SU-DHL-6 (cell line): ENCODE results near the gene CDKN3.
"Not testable (repeated sequence)": the region's sequence is repeated elsewhere in the genome, so short reads cannot be mapped to it uniquely, and the experiment has no call there.

Experiments used
- H2AFZ ChIP-seq: fragments of 200-600 bp; sonication (generic); 2 replicates; pipeline ENCODE4 v1.6.1; 2014; ENCODE audit warnings: low read depth, mild to moderate bottlenecking, moderate library complexity, mixed read lengths, antibody characterized with exemption, low read length; ENCODE audit not compliant: severe bottlenecking
- H3F3A ChIP-seq: fragments of 200-600 bp; shearing (Covaris generic); 2 replicates; pipeline ENCODE4 v1.6.0; 2016; ENCODE audit warnings: antibody characterized with exemption, mild to moderate bottlenecking; ENCODE audit not compliant: insufficient read depth
- H3K27ac ChIP-seq: fragments of 200-600 bp; sonication (generic); 2 replicates; pipeline ENCODE4 v1.5.1; 2016; ENCODE audit warnings: low read depth, mild to moderate bottlenecking, low read length, moderate library complexity, mixed read lengths
- H3K27me3 ChIP-seq: fragments of 200-600 bp; sonication (generic), shearing (Covaris generic); 2 replicates; pipeline ENCODE4 v1.6.0; 2014; ENCODE audit warnings: mild to moderate bottlenecking, low read length
- H3K36me3 ChIP-seq: fragments of 200-600 bp; sonication (generic); 2 replicates; pipeline ENCODE4 v1.6.1; 2014; ENCODE audit warnings: mild to moderate bottlenecking, low read length, mixed read lengths
- H3K4me2 ChIP-seq: fragments of 300-600, 200-600 bp; shearing (Covaris generic), sonication (generic); 2 replicates; pipeline ENCODE4 v1.6.0; 2014; ENCODE audit warnings: low read length, low read depth, mild to moderate bottlenecking; ENCODE audit not compliant: poor library complexity, severe bottlenecking
- H3K4me3 ChIP-seq: fragments of 200-600 bp; sonication (generic); 2 replicates; pipeline ENCODE4 v1.5.1; 2014; ENCODE audit warnings: antibody characterized with exemption, low read length, mild to moderate bottlenecking, mixed read lengths; ENCODE audit not compliant: insufficient read depth, poor library complexity, severe bottlenecking
- H3K79me2 ChIP-seq: fragments of 200-600 bp; sonication (generic); 2 replicates; pipeline ENCODE4 v1.6.1; 2014; ENCODE audit warnings: mild to moderate bottlenecking, low read length, moderate library complexity; ENCODE audit not compliant: insufficient read depth
- H3K9ac ChIP-seq: fragments of 200-600 bp; sonication (generic); 2 replicates; pipeline ENCODE4 v1.7.0; 2014; ENCODE audit warnings: mild to moderate bottlenecking, low read length
- H3K9me2 ChIP-seq: fragments of 200-600 bp; sonication (generic); replicated peaks from 2 replicates; pipeline ENCODE4 v1.6.1; 2014; ENCODE audit warnings: low read length; ENCODE audit not compliant: insufficient read depth
- H3K9me3 ChIP-seq: fragments of 200-600 bp; sonication (generic); 2 replicates; pipeline ENCODE4 v1.6.1; 2014; ENCODE audit warnings: low read length, mixed read lengths; ENCODE audit not compliant: insufficient read depth
- H4K20me1 ChIP-seq: fragments of 200-600 bp; sonication (generic); 2 replicates; pipeline ENCODE4 v1.6.1; 2014; ENCODE audit warnings: low read depth, mild to moderate bottlenecking, antibody characterized with exemption, low read length, moderate library complexity, mixed read lengths
- EZH2phosphoT487 ChIP-seq: fragments of 200-600 bp; sonication (generic), shearing (Covaris generic); conservative IDR thresholded peaks from 2 replicates; pipeline ENCODE4 v1.6.1; 2018; ENCODE audit warnings: mild to moderate bottlenecking, antibody characterized with exemption, low read length, moderate library complexity, mixed read lengths
- TF ChIP-seq, protein P1 (sequence below): fragments of 200-600 bp; sonication (generic); IDR thresholded peaks from one replicate; pipeline ENCODE4 v1.5.1; 2017; ENCODE audit warnings: antibody characterized with exemption, mild to moderate bottlenecking, low read length, moderate library complexity; ENCODE audit not compliant: insufficient read depth, poor library complexity, severe bottlenecking

The CDKN3 gene

DNA sequence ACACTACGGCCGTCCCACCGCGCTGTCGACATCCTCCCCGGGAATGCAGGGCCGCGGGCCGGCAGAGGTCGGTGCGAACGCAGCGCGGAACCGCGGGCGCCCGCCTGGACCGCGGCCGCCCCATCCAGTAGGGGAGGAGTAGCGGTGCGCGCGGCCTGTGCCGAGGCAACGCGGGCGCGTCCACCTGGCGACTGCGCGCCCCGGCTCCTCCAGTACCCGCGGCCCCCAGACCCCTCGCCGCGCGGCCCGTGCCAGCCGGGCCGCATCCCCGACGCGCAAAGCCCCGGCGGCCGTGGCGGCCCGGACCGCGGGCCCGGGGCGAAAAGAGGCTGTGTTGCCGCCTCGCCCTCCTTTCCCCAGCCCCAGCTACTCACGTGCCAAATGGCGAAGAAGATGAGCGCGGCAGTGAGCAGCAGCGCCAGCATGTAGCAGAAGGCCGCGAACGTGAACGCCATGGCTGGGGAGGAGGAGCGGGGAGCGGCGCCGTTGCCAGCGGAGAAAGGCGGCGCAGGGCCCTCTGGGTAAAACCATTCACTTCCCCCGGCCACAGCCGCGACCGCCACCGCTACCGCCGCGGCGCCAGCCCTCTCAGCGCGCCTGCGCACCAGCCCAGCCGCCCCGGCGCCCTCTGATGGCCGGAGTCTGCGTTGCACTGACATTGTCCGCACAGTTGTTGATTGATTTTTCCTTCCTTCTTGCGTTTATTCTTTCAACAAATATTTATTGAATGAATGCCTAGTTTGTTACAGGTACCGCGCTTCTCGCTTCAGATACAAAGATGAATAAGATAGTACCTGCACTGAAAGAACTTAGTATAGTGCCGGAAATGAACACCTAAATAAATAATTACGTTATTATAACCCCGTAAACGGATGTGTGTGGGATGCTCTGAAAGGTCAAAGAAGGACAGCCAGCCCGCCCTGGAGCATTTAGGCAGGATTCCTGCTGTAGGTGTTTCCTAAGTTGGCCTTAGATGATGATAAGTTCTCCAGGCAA lies 44.4 kb downstream of the CDKN3 start, which contains the start of gene CNIH1:
Gene CNIH1 (minus strand): TSS at position 502 of the 996 bp plus-strand sequence. CDS start 47 bp downstream, at position 455.
- peak within 1 kb of the TSS; percentile 77 for H3K4me3 ChIP-seq
- H3K27me3 ChIP-seq: no peaks in the 10 kb centered on the region
- no peaks in the 10 kb centered on the region for H3F3A ChIP-seq
- TF ChIP-seq EZH2phosphoT487: no peak
- TF ChIP-seq, protein P1, sequence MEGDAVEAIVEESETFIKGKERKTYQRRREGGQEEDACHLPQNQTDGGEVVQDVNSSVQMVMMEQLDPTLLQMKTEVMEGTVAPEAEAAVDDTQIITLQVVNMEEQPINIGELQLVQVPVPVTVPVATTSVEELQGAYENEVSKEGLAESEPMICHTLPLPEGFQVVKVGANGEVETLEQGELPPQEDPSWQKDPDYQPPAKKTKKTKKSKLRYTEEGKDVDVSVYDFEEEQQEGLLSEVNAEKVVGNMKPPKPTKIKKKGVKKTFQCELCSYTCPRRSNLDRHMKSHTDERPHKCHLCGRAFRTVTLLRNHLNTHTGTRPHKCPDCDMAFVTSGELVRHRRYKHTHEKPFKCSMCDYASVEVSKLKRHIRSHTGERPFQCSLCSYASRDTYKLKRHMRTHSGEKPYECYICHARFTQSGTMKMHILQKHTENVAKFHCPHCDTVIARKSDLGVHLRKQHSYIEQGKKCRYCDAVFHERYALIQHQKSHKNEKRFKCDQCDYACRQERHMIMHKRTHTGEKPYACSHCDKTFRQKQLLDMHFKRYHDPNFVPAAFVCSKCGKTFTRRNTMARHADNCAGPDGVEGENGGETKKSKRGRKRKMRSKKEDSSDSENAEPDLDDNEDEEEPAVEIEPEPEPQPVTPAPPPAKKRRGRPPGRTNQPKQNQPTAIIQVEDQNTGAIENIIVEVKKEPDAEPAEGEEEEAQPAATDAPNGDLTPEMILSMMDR: peak; percentile 84
- no peaks in the 10 kb centered on the region for H3K9me3 ChIP-seq
- H3K9ac ChIP-seq: peak within 1 kb of the TSS; percentile 69
- no peaks in the 10 kb centered on the region for H3K36me3 ChIP-seq
- peaks cover 46% of the 10 kb centered on the region for H3K79me2 ChIP-seq
- H3K27ac ChIP-seq: peak within 1 kb of the TSS; percentile 79
- no peaks in the 10 kb centered on the region for H4K20me1 ChIP-seq
- no peaks in the 10 kb centered on the region for H3K9me2 ChIP-seq
- H3K4me2 ChIP-seq: peak within 1 kb of the TSS; percentile 78
- H2AFZ ChIP-seq: peak within 1 kb of the TSS; percentile 98

DNA sequence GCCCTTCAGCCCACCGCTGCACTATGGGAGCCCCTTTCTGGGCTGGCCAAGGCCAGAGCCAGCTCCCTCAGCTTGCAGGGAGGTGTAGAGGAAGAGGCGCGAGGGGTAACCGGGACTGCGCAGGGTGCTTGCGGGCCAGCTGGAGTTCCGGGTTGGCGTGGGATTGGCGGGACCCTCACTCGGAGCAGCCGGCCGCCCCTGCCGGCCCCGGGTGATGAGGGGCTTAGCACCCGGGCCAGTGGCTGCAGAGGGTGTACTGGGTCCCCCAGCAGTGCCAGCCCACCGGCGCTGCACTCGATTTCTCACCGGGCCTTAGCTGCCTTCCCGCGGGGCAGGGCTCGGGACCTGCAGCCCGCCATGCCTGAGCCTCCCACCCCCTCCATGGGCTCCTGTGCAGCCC lies 46.2 kb downstream of the CDKN3 start:
- H3K9me2 ChIP-seq, H3K4me2 ChIP-seq, H3F3A ChIP-seq, H3K9ac ChIP-seq, H3K36me3 ChIP-seq, H3K27ac ChIP-seq, H2AFZ ChIP-seq, H3K4me3 ChIP-seq, H4K20me1 ChIP-seq, H3K27me3 ChIP-seq, H3K9me3 ChIP-seq: not testable (repeated sequence)
- H3K79me2 ChIP-seq: peaks cover 29% of the 10 kb centered on the region

DNA sequence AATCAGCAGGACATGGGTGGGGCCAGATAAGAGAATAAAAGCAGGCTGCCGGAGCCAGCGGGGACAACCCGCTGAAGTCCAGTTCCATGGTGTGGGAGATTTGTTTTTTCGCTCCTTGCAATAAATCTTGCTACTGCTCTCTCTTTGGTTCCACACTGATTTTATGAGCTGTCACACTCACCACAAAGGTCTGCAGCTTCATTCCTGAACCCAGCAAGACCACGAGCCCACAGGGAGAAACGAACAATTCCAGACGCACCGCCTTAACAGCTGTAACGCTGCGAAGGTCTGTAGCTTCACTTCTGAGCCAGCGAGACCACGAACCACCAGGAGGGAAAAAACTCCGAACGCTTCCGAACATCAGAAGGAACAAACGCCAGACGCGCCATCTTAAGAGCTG lies 47.2 kb downstream of the CDKN3 start:
- Histone ChIP-seq H3K79me2 (peaks cover 18% of the 10 kb centered on the region), H3K4me2 (no peak overlapping the region), H3K9ac (no peak overlapping the region), H3K4me3 (no peak overlapping the region), H3K9me2 (no peaks in the 10 kb centered on the region), H4K20me1 (no peaks in the 10 kb centered on the region), H3K36me3 (no peaks in the 10 kb centered on the region), H3K27ac (no peak overlapping the region), H3F3A (no peaks in the 10 kb centered on the region), H3K27me3 (no peaks in the 10 kb centered on the region), H2AFZ (no peak overlapping the region), H3K9me3 (no peaks in the 10 kb centered on the region)
- TF ChIP-seq, protein P1: no peak

DNA sequence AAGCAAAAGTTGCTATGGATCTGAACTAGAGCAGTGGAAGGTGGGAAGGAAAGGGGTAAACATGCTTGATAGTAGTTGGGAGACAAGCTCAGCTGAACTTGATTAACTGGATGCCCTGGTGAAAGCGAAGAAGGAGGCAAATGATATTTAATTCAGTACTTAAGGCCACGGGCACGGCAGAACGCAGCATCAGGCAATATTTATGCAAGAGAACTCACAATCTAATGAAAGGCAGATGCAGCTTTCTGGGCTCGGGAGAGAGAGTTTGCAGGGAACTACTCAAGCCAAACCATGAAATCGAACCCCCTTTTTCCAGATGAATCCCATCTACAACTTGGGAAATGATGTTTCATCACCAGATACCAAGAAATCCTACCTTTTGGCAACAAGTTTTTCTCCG lies 47.9 kb downstream of the CDKN3 start:
- Histone ChIP-seq H3K4me2 (no peak overlapping the region), H3K4me3 (no peak overlapping the region), H3K36me3 (no peaks in the 10 kb centered on the region), H3F3A (no peaks in the 10 kb centered on the region), H3K79me2 (peaks cover 11% of the 10 kb centered on the region), H3K9me3 (no peaks in the 10 kb centered on the region), H4K20me1 (no peaks in the 10 kb centered on the region), H3K27me3 (no peaks in the 10 kb centered on the region), H3K9me2 (no peaks in the 10 kb centered on the region), H2AFZ (no peak overlapping the region), H3K27ac (no peak overlapping the region), H3K9ac (no peak overlapping the region)
- TF ChIP-seq, protein P1: no peak
- TF ChIP-seq EZH2phosphoT487: no peak
